Amniotic stem cell (primary cell): ENCODE results near the gene SETDB2.

Source experiments
- DNase-seq: peaks from one replicate; lab custom pipeline; 2025; lab: John Stamatoyannopoulos, UW

The SETDB2 gene

DNA sequence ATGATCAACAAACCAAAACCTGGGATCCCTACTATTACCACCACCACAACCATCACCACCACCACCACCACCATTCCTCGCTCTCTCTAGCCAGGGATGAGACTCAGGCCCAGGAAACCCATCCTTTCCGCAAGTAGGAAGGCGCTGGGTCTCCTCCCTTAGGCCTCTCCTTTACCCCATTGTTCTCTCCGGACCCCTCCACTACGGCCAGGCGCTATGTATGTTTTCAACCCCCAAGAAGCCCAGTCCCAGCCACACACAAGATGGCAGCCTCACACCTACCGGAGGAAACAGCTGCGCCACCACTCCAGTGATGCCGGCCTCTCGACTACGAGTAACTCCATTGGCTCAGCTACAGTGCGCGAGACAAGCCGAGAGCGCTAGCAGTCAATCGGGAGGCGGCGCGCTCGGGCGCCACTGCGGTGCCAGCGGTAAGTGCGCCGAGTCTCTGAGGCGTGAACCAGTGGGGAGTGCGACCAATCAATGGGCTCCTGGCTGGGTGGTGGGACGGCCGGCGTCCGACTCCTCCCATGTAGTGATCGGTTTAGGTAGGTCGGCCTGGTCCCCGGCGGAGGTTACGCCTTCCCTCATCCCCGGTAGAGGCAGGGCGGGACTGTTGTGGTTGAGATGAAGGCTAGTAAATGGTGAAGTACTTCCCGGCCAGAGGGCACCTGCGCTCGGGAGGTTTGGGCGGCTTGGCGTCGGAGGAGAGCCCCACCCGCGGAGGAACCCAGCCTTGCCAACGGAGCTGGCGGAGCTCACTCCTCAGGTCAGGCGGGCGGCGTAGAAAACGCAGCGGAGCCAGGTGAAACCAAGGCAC lies at the start of gene SETDB2, which contains the start of gene CAB39L:
TSS of gene SETDB2 (plus strand) at position 571 of the 820 bp plus-strand sequence. CDS start 7,620 bp downstream, outside the sequence.
TSS of gene CAB39L (minus strand) at position 361 of the 820 bp plus-strand sequence. CDS start 61,154 bp downstream, outside the sequence.
- peak; percentile 98 for DNase-seq

GRCh38 chr13:49395451-49395865 lies 48.6 kb upstream of the SETDB2 start:
- no peak for DNase-seq

DNA sequence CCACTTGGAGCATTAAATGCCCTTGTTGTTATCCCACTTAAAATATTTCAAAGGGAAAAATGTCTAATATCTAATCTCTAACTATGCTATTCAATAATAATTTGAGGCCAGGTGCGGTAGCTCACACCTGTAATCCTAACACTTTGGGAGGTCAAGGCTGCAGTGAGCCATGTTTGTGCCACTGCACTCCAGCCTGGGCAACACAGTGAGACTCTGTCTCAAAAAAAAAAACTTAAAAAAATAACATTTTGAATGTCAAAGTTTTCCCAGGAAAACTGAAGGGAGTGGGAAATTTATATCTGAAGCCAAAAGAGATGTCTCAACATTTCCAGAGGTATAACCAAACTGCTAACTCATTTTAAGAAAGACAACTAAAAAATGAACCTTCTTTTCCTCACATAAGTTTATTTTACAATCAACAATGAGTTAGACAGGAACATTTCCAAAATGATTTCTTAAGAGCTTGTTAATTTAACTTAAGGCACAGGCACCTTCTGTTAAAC lies 48.1 kb upstream of the SETDB2 start:
- DNase-seq: no peak

DNA sequence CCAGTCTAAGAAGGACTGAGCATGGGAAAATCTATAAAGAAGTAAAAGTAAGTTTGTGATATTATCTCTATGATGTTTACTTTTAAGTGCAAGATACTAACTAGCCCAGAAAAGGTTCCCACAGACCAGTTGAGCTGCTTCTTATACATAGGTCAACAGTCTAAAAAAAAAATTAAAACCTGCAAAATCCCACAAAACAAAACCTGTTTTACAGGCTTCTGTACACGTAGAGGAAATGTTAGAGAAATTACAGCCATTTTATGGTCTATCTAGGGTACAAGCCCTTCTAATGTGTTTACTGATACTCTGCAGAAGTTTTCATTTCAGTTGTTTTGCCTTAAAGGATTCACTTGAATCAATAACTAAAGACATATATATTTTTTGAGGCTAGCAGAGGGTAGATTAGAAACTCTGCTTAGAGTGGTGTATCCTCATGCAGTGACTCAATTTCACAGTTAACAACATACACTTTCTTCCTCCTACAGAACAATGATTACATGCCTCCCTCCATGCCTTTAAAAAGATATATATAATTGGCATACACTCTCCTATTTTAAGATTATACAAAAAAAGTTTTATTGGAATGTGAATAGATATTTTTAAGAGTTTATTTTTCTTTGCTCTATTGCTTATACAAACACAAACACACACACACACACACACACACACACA lies 44.1 kb upstream of the SETDB2 start:
- DNase-seq: no peak

DNA sequence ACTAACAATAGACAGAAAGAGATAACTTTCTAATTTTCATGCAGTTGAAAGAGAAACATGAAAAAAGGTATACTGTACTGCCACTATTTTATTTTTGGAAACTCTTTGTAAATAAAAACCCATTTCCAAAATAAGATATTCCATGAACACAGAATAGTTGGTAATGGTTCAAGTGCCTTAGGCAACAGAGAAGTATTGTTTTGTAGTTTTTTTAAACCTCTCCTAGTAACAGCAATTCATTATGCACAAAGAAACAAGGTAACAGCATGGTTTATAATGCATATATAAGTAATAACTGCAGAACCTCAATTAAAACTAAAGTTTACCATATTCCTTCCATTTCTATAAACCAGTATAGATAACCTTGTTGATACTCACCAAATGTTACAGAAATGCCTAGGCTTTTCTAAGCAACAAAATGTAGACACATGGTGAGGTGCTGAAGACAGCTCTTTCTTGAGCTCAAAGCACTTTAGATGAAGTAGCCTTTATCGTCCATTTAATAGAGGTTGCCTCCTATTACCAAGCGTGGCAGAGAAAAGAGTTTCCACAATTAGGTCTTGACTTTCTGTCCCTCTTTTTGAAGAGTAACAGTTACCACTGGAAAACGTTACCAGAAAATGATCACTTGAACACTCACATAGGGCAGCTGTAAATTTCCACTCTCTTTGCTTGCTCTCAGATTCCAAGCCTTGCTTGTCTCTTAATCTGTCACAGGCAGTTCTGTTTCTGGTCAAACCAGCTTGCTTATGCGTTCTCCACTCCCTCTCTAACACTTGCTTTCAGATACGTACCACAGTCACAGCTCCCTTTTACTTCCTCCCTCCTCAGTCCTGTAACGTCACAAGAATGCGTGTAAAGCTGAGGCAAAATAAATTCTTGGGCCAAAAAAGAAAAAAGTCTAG lies 43.1 kb upstream of the SETDB2 start:
- no peak for DNase-seq

DNA sequence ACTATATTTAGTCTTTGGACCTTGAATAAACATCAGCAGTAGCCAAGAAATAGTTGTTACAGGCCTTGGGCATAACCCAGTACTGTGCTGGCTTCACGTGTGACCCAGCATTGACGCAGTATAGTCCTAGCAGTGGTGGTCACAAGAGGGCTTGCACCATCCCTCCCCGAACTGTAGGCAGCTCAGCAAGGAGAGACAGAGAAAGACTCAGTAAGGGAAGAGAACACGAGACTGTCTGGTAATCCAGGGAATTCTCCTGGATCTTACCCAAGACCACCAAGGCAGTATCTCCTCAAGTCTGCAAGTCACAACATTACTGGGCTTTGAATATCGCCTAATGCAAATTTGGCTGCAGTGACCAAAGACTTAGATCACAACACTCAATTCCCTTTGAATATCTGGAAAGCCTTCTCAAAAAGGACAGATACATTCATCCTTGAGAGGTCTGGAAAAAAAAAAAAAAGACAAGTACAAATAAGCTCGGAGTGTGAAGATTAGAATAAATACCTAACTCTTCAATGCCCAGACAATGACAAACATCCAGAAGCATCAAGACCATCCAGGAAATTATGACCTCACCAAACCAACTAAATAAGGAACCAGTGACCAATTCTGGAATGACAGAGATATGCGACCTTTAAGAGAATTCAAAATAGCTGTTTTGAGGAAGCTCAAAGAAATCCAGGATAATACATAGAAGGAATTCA lies 39.9 kb upstream of the SETDB2 start:
- no peak for DNase-seq

DNA sequence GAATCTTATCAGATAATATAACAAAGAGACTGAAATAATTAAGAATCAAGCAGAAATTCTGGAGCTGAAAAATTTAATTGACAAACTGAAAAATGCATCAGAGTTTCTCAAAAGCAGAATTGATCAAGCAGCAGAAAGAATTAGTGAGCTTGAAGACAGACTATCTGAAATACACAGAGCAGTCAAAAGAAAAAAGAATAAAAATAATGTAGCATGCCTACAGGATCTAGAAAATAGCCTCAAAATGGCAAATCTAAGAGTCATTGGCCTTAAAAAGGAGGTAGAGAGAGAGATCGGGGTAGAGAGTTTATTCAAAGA lies 39.4 kb upstream of the SETDB2 start:
- DNase-seq: no peak

DNA sequence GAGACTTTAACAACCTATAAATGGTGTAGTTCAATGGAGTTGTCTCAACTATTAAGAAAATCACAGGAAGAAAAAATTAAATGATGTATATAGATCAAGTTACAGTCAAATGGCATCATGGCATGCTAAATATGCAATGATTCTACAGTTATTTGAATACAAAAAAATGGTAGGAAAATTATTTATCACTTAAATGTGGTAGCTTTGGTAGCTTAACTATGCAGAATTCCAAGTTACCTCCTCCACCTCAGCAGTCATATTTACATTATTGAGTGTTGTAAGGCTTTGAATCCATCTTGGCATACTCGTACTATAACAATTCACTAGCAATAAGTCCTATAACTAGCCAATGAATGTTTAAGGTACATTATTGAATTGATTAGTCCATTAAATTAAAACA lies 37.0 kb upstream of the SETDB2 start:
- no peak for DNase-seq

- no peak for DNase-seq
Measured at GRCh38 chr13:49407936-49408335, 36.1 kb upstream of the SETDB2 start.

DNA sequence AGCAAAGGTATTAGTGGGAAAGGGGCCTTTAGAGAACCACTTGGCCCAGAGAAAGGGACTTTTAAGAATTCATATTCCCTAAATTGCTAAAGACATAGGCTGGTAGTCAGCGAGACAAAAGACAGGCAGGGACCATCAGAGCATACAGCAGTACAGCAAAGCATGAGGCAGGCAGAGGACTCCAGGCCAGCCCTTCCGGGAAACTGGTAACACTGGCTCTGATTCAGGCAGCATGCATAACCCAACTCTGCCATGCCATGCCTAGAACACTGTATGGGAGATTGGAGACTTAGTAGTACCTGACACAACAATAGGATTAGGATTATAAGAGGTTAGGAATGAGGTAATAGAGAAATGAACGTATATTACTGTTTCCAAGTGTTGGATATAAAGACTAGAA lies 35.1 kb upstream of the SETDB2 start:
- no peak for DNase-seq

- no peak for DNase-seq
Measured at GRCh38 chr13:49410006-49410405, 34.1 kb upstream of the SETDB2 start.

- no peak for DNase-seq
Measured at GRCh38 chr13:49410477-49410876, 33.6 kb upstream of the SETDB2 start.

DNA sequence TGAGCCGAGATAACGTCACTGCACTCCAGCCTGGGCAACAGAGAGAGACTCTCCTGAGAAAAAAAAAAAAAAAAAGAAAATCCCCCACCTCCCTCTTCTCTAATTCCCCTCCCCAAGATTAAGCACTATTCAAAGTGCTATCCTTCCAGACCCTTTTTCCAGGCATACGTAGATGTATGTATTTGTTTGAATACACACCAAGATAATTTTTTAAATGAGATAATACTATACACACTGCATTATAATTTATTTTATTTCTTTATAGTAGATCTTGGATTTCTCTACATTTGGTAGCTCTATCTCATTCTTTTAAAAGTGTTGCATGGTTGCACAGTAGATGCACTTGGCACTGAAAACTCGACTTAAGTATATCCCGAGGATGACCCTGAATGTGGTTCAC lies 32.7 kb upstream of the SETDB2 start:
- DNase-seq: no peak

DNA sequence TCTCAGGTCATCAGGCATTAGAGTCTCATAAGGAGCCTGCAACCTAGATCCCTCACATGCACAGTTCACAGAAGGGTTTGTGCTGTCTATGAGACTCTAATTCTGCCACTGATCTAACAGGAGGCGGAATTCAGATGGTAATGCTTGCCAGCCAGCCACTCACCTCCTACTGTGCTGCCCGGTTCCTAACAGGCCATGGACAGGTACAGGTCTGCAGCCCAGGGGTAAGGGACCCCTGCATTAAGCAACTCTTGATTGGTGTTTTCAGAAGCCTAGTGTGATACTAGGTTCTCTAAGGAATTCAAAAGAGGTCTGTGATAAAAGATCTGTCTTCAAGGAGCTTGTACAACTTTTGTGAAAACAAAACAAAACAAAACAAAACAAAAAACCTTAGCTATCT lies 31.3 kb upstream of the SETDB2 start:
- DNase-seq: no peak

DNA sequence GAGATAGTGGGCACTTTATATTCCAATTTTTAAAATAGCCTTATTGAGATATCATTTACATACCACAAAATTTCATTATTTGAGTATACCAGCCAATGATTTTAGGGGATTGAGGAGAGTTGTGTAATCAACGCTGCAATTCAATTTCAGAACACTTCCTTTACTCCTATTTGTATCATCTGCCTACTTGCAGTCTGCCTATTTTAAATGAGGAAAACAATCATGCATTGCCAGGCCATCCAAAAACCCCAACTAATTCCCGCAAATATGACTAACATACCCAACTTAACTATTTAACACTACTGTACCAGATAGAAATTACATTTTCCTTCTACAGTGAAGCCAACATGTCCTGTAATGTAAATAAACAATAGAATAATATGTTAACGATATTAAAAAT lies 26.9 kb upstream of the SETDB2 start:
- no peak for DNase-seq

- no peak for DNase-seq
Measured at GRCh38 chr13:49418206-49418605, 25.9 kb upstream of the SETDB2 start.

DNA sequence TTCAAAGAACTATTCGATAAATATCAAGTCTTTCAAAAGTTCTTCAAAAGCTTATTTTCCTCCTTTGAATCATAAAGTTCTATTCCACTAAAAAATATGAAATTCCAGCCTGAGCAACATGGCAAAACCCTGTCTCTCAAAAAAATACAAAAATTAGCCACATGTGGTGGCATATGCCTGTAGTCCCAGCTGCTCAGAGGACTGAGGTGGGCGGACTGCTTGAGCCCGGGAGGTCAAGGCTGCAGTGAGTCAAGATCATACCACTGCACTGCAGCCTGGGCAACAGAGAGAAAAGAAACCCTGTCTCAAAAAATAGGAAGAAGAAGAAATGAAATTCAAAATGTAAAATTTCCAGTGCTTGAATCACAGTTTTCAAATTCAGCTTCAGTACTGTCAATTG lies 24.8 kb upstream of the SETDB2 start:
- no peak for DNase-seq

GRCh38 chr13:49421391-49421790 lies 22.7 kb upstream of the SETDB2 start:
- DNase-seq: no peak

GRCh38 chr13:49424011-49424560 lies 20.0 kb upstream of the SETDB2 start:
- no peak for DNase-seq

GRCh38 chr13:49428041-49428763 lies 15.9 kb upstream of the SETDB2 start:
- no peak for DNase-seq

- DNase-seq: no peak
Measured at GRCh38 chr13:49429121-49429520, 15.0 kb upstream of the SETDB2 start.
